Stimulated activated CD8-positive, alpha-beta memory T cell treated with anti-CD3 and anti-CD28 coated beads, Interleukin-7, amount 100 ng/mL, for 48 hours (primary cell): ENCODE data around the gene ZSWIM6.

Source experiments
- DNase-seq, 2 donors: peaks; one replicate each; pipeline ENCODE4 v3.0.0-alpha.2; 2020; ENCODE audit warnings: low read depth in 1 of 2; ENCODE audit errors: extremely low read depth in 1 of 2

Gene ZSWIM6

DNA sequence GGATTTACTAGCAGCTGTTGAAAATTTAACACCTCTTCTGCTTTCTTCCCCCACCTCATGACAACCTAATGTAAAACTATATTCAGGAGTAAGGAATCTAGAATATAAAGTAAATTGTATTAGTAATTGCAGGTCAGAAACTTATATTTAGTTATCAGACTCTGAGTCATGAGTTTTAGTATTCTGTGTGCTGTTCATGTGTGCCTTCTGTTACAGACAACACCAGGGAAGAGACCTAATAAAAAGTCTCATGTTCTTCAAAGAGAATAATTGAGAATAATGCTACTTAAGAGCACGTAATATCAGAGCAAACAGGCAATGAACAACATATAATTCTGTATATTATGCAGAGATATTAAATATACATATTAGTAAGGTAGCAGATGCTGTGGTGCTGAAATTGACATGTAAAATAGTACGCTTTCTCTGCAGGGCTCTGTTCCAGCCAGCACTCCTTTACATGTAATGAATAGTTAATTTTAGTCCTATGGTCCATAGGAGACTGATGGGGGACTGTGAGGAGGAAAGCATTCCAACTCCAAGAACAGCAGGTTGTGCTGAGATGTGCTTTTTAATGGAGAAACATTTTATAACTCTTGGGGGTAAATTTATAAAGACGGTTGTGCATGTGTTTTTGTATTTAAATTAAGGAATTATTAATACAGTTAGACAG is 106.4 kb downstream of the ZSWIM6 start:
- DNase-seq = no peak

DNA sequence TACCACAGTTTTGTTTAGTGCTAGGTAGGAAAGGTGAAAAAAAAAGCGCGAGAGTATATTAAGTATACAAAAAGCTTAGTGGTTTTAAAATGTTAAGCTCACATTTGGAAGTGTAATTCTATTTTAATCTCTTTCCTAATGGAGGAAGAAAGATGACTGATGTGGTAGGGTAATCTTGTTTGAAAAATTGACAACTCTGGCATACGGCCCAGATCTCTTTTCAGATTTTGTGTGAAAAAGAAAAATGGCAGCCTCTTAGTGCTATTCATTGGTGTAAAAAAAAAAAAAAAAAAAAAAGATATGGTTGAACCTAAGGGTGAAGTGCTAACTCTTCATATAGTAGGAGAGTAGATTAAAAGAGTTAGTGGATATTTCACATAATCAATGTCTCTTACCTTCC is 108.0 kb downstream of the ZSWIM6 start:
- no peak for DNase-seq

DNA sequence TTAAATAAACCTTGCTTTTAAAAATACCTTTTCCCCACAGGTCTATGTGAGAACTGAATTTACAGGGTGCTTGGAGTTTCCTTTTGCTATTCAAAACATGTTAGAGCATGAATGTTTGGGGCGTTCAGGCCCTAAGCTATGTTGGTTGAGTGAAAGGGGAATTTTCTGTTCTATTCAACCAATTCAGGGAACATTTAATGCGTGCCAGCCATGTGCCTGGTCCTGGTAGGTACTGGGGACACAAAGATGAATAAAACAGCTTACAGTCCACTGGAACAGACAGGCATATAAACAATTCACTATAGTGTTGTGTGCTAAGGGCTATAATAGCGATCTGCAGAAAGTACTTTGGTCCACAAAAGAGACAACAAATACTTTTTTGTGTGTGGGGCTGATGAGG is 108.5 kb downstream of the ZSWIM6 start:
- DNase-seq = no peak

DNA sequence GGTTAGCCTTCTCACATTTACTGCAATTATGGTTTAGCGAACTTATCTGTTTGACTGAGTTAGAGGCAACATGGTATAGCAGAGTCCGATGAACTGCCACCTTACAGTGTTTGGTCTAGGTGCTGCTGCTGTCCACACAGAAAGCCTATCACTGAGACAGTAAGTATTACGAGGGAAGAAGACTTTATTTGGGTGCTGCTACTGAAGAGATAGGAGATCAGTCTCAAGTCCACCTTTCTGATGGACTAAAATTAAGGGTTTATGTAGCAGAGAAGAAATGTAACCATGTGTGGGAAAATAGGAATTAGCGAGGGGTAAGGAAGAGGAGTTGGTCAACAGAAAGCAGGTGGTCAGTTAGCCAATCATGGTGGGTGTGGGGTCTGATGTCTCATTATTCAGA is 109.7 kb downstream of the ZSWIM6 start:
- DNase-seq = no peak

DNA sequence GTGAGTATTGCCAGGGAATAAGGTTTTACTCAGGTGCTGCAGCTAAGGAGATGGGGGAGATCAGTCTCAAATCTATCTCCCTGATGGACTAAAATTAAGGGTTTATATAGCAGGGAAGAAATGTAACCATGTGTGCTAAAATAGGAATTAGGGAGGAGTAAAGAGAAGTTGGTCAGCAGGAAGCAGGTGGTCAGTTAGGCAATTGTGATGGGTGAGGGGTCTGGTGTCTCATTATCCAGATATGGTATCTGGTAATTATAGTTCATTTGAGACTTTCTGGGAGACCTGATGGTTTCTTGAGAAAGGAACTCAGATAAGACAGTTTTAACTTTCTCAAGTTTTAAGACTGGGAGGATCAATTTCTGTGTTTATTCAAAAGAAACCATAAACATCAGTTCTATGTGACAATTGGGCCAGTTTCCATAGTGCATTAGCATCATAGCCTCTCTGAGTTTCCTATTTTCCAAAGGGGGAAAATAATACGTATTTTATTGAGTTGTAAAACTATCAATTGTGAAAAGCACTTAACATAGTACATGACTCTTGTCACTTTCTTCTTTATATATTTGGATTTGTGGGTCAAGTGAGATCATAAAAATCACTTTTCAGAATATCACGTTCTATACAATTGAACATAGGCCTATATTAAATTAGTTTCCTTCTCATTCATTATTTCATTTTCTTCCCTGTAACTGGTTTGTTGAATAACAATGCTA is 115.9 kb downstream of the ZSWIM6 start:
- no peak for DNase-seq

DNA sequence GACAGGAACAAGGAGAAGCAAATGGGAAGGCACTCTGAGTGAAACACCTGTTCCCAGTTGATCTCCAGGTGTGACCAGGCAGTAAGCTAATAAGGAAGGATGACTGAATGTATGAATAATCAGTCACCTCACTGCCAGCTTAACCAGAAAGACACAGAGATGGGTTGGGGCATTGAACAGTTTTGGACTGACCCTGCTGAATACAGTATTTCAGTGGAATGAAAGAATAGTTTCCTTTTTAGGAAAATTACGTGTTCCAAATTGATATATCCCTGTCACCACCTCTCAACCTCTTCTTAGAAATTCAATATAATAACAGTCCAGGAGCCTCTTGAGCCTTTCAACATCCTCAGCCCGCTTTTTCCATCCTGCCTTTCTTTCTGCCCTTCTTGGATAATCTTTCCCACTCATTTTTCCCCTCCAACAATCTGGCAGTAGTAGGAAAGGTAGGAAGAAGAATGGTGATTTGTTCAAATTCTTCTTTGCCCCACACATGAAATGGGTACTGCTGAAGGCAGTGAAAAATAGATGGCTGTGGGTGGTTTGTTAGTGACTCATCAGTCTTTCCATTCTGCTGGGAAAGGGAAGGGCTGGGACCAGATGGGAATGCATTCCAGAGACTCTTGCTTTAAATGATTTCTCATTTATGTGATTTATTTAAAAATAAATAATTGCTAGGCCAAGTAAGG is 117.9 kb downstream of the ZSWIM6 start:
- no peak for DNase-seq

DNA sequence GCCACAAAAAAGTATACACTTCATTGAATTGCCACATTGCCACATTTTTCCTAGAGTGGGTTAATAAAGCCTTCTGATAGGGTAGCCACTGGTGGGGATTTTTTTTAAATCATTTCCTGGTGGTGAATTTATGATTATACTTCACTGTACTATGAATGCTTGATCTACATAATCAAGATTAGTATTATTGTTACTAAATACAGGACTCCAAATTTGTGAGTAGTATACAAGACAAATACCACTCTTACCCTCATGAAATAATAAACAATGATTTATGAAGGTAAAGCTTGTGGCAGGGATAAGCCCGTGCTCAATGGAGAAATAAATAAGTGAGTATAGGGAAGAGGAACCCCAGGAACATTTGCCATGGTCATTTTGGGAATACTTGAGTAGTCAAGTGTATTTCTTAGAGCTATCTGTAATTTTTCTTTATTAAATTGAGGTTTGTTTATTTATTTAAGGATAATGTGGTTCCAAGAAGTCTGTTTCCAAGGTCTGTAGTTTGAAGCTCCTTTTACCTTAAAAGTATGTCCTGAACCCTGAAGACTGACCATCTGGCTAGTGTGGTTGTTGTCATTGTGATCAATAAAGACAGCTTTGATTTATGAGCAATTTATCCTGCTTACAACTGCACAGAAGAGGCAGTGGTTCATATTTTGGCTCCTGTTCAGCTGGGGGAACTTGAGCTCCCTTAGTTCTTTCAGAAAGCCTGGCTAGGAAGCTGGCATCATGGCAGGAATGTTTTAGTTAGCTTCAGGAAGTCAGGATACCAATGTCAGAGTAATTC is 118.6 kb downstream of the ZSWIM6 start:
- DNase-seq = no peak

DNA sequence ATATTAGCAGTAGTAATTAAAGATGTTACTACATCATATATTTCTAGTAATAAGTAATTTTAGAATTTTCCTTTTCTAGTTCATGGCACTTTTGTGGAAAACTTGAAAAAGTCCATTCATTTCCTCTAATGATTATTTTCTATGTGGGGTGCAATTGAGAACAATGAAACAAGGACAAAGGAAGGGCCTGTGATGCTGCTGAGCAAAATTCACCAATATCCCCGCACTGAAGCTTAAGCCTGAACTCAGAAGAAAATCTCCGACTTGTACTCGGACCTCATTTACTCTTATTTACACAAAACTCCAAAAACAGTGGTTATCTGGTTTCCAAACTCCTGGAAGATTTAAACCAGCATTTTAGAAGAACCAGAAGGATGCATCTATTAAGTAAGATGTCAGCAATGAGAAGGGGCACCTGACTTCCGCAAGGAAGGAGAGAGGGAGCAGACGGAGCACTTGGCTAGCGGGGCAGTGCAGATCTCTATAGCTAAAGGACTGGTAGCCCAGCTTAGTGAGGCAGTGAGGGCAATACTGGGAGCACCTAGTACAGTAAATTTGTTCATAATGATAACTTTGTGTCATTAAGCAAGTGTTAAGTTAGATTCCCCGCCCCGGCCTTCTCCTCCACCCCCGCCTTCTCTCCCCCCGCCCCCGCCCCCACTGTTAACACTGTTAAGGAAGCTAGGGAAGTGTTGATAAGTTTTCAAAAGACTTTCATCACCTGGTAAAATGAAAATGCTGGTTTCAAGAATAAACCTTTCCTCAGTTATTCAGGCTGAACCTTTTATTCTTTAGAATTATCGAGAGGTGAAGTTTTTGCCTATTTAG is 123.3 kb downstream of the ZSWIM6 start:
- no peak for DNase-seq

DNA sequence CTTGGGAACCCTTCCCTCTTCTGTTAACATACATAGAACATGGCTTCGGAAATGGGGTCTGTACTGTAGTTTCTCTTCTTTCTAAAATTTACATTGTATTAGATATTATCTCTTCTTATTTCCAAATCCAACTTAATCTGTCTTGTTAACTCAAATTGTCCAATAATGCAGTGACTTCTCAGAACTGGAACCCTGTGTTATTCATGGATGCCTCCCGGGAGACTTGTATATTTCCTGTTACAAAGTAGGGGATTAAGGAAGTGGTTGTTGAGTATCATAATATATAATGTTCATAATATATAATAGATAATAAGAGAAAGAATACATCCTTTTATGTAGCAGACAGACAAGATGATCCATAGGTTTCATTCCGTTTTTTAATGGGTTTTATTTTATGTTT is 128.4 kb downstream of the ZSWIM6 start:
- DNase-seq = no peak

DNA sequence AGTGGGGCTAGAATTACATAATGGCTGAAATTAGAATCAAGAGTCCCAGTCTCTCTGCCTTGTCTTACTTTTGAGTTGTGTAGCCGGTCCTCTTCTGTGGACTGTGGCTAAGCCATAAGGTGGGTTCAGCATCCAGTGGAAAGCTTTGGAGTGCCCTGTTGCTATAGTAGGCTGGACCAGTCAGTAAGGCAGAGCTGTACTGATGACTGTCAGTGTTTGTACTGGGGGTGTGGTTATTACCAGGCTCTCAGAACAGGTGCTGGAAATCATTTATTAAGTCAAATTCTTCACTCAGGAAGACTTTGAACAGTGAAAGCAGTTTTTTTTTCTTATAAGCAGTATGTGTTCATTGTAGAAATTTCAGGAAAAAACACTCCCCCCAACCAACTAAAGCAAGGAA is 129.4 kb downstream of the ZSWIM6 start:
- DNase-seq = no peak

DNA sequence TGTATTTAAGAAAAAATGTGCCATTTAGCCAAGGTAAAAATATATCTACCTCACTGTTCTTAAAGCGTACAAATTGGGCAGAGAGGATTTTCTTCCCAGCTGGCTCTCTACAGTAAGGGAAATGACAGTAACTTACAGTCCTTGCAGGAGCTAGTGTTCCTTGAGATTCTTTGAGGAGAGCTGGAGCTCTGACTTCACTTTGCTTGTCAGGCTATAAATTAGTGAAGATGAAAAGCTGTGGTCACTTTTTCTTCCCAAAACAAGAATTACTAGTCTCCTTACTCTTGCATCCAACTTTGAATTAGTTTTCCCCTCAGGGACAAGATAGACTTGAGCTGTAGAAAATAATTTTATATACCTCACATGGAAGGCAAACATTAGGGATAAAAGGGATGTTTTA is 129.9 kb downstream of the ZSWIM6 start:
- DNase-seq = no peak

DNA sequence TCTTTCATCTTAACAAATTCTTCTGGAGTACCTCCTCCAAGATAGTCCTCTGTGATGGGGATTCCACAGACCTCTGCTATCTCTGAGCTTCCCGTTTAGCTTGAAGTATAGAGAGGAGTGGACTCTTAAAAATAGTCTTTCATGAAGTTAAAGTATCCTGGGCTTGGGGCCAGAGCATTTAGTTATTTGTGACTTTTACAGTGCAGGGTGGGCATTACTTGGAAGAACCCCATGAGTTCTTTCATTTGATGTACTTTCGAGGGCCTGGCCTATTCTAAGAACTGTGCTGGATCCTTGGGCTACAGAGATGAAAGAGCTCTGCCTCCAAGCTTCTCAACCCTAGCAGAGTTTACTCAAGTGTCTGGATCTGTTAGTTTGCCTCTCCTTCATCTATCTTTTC is 131.5 kb downstream of the ZSWIM6 start:
- no peak for DNase-seq

DNA sequence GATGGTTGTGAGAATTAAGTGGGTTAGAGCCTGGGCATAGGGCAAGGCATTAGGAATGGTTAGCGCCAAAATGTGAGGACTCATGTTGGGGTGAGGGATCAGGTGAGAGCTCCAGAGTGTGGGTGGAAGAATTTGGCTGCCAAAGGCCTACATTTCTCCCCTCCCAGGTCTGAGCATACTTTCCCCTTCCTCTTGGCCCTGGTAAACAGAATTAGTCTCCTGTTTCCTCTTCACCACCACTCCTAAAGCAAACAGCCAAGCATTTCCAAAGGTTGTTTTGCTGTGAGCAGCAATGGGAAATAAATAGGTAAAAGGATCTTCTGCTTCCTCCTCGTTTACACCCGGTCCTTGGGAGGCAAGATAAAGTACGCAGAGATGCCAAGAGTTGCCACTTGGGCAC is 132.5 kb downstream of the ZSWIM6 start:
- no peak for DNase-seq

DNA sequence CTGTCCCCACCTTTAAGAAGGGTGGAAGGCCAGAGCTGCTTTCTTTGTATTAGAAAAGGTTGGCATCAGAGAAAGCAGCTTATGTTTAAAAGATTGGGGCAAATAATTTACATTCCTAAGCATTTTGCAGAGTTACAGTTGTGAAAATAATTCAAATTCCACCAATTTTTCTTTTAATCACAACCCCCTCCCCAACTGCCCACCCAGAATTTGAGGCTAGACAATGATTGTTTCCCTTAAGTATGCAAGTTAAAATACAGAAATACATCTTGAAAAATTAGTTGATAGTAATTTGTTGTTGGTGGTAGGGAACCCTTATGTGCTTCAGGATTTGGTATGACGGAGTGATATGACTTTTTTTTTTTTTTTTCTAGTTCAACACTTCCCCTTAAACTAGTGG is 133.0 kb downstream of the ZSWIM6 start:
- DNase-seq = no peak

DNA sequence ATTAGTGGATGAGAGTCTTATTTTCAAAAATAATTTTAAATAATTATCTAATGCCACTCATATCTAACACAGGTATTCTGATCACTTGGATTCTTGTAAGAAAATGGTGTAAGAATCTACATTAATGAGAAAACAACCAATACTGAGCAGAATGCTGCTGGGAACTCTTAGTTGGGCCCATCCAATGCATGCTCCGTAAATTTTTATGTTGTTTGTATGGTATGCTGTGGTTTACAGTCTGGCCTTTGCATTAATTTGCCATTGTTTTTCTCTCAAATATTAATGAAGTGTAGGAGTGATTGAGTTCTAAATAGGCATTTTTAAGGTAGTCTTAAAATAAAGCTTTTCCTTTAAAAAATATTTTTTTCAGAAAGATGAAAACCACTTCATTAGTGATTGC is 133.4 kb downstream of the ZSWIM6 start:
- DNase-seq = no peak

DNA sequence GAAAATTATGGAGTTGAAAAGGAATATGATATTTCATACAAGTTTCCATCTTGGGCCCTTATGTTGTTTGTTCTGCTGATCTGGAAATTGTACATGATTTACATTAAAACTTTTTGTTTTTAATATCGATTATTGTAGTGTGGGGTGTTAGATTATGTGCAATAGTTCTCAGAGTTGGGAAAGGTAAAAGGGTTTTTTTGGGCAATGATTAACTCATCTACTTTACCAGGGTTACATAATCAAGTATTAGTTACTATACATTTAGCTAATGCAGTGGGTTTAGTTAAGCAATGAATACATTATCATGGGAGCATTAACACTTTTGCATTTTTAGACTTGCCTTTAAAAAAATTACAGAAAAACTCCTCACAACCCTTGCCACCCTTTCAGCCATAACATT is 134.0 kb downstream of the ZSWIM6 start:
- no peak for DNase-seq

DNA sequence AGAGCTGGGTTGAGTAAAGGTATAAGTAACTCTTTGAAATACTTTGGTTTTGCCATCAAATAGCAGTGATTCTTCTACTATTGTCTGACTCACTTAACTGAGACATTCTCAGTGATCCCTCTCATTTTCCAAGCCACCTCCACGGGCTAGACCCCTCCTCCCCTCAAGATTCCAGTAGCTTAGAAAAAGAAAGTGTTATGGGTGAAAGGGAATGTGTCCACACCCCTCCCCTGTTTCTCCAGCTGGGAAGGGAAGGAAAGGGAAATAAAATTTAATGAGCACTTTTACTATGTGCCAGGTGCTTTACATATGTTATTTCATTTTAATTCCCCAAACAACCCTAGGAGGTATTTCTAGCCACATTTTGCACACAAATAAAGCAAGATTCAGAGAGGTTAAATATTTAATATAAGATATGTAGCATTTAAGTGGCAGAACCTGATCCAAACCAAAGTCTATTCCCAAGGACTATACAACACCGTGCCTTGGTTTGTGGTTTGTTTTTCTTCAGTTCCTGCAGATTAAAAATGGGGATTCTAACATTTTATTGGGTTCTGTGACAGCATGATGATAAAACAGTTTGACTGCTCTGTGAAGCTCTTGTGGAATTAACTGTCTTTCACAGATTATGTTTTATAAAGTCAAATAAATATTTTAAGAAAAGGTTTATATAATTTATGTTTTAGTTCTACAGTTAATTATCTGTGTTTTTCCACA is 135.9 kb downstream of the ZSWIM6 start:
- DNase-seq = no peak

DNA sequence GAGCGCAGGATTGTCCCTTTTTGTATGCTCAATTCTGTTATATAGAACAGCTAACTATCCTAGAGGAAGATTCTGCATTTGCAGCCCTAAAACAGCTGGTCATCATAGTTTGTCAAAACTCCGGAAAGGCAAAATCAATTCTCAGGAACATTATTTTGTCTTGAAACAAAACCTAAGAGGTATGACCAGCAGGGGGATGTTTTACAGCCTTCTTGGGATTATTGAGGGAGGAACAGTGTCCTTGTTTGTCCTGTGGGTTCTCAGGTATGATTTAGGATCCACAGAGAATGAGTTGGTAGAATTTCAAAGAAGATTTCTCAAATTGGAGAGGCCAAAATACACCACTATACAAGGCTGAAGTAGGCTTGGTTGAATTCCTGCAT is 136.4 kb downstream of the ZSWIM6 start:
- DNase-seq = no peak

DNA sequence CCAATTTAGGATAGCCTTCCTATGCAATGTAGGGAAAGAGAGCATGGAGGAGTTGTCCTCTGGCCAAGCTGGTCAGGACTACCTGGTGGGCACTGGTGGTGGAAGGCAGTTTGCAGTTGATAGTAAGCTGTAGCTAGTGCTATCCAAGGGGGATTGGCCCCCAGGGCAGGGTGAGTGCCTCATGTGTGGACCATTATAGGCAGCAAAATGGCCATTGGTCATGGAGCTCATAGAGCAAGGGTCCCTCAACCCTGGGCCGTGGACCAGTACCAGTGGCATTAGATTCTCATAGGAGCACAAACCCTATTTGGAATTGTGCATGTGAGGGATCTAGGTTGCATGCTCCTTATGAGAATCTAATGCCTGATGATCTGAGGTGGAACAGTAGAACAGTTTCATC is 139.3 kb downstream of the ZSWIM6 start:
- no peak for DNase-seq
